Vagina (tissue), 2 donors: ENCODE data around the gene CHN1.

Experiments
- POLR2AphosphoS5 ChIP-seq, 2 donors: sonication (generic); formaldehyde crosslinking; IDR thresholded peaks; one replicate each; pipeline ENCODE4 v1.9.0; 2017; ENCODE audit warnings: antibody characterized with exemption in 2 of 2, mild to moderate bottlenecking in 2 of 2, low read depth in 1 of 2; ENCODE audit not compliant: insufficient read depth in 1 of 2
- TF ChIP-seq, protein P1 (sequence below), 3 experiments: fragments of 450-650 bp in 2 of 3; fragments of 200-600 bp in 1 of 3; sonication (generic) in 1 of 3; IDR thresholded peaks; one replicate each; pipeline ENCODE4 v1.5.1; 2017 to 2019; ENCODE audit warnings: antibody characterized with exemption in 3 of 3, mild to moderate bottlenecking in 2 of 3, moderate library complexity in 2 of 3

DNA sequence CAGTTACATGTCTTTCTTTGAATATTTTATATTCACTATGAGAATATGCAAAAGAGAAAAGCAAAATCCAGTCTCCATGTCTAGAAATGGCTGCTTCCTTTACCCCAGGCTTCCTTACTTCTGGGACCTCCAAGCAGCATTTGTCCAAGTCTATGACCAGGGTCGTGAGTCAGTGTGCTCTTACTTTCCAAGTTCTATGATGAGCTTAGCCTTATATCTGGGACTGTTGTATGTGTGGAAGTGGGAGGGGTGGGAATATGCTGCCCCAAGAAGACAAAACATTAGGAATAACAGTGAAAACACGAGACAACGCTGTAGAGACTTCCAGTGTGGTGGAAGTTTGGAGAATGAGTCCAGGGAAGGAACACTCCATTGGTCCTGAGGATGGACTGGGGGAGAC, 219.7 kb downstream of the CHN1 start:
- TF ChIP-seq, protein P1, sequence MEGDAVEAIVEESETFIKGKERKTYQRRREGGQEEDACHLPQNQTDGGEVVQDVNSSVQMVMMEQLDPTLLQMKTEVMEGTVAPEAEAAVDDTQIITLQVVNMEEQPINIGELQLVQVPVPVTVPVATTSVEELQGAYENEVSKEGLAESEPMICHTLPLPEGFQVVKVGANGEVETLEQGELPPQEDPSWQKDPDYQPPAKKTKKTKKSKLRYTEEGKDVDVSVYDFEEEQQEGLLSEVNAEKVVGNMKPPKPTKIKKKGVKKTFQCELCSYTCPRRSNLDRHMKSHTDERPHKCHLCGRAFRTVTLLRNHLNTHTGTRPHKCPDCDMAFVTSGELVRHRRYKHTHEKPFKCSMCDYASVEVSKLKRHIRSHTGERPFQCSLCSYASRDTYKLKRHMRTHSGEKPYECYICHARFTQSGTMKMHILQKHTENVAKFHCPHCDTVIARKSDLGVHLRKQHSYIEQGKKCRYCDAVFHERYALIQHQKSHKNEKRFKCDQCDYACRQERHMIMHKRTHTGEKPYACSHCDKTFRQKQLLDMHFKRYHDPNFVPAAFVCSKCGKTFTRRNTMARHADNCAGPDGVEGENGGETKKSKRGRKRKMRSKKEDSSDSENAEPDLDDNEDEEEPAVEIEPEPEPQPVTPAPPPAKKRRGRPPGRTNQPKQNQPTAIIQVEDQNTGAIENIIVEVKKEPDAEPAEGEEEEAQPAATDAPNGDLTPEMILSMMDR (IDR thresholded peaks at IDR 0.05), result no peak
- no peak for TF ChIP-seq POLR2AphosphoS5 (IDR thresholded peaks at IDR 0.05; ENCODE audit: insufficient read depth in 1 of 2, low read depth in 1 of 2)
